GM12873 (cell line): ENCODE data around the gene PTPRD.

Source experiments
- TF ChIP-seq, protein P1 (sequence below): IDR thresholded peaks from 2 replicates; pipeline ENCODE4 v1.5.1; 2012; ENCODE audit warnings: low read depth, mild to moderate bottlenecking, moderate library complexity, low read length, control low read depth; ENCODE audit not compliant: insufficient read depth; ENCODE audit errors: missing control alignments

PTPRD gene

DNA sequence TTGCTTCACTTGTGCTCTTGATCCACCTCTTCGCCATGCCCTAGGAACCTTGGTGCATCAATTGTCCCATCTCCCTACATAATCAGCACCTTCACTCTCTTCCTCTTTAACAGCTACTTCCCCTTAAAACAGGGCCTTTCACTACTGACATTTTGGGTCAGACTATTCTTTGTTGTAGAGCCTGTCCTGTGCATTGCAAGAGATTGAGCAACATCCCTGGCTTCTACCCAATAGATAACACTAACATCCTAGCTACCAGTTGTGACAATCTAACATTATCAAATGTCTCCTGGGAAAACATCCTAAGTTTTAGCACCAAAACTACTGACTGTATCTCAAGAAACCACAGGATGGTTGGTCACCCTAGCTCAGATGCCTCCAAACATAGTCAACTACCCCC is 1958.9 kb downstream of the PTPRD start:
- TF ChIP-seq, protein P1, sequence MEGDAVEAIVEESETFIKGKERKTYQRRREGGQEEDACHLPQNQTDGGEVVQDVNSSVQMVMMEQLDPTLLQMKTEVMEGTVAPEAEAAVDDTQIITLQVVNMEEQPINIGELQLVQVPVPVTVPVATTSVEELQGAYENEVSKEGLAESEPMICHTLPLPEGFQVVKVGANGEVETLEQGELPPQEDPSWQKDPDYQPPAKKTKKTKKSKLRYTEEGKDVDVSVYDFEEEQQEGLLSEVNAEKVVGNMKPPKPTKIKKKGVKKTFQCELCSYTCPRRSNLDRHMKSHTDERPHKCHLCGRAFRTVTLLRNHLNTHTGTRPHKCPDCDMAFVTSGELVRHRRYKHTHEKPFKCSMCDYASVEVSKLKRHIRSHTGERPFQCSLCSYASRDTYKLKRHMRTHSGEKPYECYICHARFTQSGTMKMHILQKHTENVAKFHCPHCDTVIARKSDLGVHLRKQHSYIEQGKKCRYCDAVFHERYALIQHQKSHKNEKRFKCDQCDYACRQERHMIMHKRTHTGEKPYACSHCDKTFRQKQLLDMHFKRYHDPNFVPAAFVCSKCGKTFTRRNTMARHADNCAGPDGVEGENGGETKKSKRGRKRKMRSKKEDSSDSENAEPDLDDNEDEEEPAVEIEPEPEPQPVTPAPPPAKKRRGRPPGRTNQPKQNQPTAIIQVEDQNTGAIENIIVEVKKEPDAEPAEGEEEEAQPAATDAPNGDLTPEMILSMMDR, result no peak

DNA sequence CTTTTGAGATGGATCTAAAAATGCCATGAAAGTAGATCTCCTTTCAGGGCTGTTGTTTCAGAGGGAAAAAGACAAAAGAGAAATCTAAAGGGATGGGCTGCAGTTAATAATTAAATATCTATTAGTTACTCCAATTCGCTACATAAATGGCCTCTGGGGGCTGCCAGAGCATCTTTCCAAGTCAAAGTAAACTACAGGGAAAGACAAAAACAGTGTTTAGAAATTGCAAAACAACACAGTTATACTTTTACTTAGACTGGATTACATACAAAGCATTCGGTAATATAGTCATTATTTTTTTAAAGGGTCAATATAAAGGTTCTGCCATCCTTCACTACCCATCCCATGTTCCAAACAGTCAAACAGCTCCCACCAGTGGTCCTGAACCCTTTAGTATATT is 1959.7 kb downstream of the PTPRD start:
- TF ChIP-seq, protein P1, result no peak

DNA sequence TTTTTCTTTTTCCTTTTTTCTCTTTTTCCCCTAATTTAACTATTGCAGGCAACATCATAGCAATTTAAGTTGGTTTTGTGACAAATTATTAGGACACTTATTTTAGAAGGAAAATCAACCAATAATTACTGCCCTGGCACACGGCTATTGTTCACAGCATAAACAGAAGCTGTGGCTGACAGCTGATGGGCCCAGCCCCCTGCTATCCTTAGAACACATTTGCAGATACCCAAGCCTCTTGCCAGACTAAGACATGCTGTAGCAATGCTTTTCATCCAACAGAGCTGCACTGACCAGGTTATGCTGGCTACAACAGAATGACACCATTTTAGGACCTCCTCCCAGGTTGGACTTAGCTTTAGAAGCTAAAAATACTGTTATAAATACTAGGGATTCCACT is 1960.5 kb downstream of the PTPRD start:
- TF ChIP-seq, protein P1, result no peak

DNA sequence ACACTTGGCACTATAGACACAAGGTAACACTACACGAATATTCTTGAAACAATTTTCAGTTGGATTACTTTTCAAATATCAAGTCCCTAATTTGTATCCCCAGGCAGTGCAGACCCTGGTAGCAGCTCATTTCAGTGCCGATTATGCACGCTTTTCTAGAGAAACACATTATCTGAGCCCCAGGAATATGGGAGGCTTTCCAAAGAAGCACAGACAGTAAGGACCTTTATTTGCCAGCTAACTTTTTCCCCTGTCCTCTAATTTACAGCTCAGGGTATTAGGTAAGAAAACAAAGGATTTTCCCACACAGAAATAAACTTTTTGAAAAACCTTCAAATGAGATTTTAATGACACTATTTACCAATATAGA is 1961.0 kb downstream of the PTPRD start:
- TF ChIP-seq, protein P1, result no peak

DNA sequence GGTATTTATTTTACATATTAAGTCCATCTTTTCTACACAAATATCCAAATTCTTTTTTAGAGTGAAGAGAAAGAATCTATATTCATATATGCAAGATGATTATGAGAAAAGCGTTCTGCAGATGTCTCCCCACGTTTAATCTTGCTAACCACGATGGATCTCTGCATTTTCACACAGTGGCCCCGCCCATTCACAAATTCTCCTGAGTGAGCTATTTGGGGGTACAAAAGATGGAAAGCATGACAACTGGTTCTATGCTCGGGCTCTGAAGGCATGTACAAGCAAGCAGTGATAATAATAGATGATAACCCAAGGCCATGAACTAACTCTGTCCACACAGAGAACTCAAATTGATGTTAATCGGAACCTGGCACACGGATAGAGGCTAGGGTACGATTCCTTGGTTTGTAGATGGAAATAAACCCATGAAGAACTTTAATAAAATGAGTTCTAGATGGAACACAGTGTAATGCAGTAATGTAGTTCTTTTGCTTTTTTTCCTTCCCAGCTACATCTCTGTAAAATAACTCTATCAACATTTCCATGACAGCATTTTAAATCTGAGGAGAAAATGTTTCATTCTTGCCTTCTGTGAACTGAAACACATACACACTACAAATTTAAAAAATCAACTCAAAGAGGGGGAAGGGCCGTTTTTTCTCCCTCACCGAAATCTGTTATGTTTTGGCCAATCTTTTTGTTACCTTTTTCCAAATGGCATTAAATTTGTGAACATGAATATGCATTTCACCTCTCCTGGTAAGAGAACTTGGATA is 1961.5 kb downstream of the PTPRD start:
- TF ChIP-seq, protein P1, result no peak

DNA sequence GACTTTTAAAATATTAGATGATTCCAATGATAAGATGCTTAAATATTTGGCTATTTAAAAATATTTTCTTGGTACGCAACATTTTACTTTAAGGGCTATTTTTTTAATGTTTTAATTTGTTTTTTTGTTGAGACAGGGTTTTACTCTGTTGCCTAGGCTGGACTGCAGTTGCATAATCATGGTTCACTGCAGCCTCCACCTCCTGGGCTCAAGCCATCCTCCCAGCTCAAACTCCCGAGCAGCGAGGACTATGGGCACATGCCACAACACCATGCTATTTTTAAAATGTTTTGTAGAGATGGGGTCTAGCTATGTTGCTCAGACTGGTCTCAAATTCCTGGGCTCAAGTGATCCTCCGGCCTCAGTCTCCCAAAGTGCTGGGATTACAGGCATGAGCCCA is 1963.0 kb downstream of the PTPRD start:
- TF ChIP-seq, protein P1, result no peak

DNA sequence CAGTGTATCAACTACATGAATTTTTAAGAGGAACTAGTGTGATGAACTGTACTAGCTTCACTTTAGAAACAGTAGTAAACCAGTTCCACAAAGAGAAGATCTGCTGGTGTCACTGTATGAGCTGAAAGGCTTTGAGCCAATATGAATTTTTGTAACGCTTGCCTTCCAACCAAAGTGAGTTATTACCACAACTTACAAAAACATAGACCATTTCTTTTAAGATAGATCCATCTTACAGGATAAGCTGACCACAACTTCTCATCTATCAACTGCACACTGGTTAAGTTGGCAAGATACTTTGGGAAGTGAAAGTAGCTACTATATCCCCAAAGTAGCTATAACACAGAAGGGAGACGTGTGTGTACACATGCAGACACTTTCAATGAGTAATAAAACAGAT is 1963.6 kb downstream of the PTPRD start:
- TF ChIP-seq, protein P1, result no peak
